Ectodermal cell (in vitro differentiated cells): ENCODE measurements around the gene CROCC2.

Source experiments
- H3K27ac ChIP-seq: 2 replicates; pipeline ENCODE4 v1.7.0; 2013; ENCODE audit warnings: mild to moderate bottlenecking, low read depth, low read length; ENCODE audit not compliant: insufficient read depth, poor library complexity, severe bottlenecking
- H3K27me3 ChIP-seq: 2 replicates; pipeline ENCODE4 v1.7.0; 2013; ENCODE audit warnings: mild to moderate bottlenecking, low read length; ENCODE audit not compliant: insufficient read depth, control insufficient read depth, poor library complexity, severe bottlenecking
- H3K36me3 ChIP-seq: one replicate; pipeline ENCODE4 v1.7.0; 2013; ENCODE audit warnings: low read length; ENCODE audit not compliant: control insufficient read depth, insufficient read depth
- H3K4me1 ChIP-seq: one replicate; pipeline ENCODE4 v1.7.0; 2013; ENCODE audit warnings: low read length; ENCODE audit not compliant: control insufficient read depth, insufficient read depth
- H3K4me3 ChIP-seq: 2 replicates; pipeline ENCODE4 v1.7.0; 2013; ENCODE audit warnings: low read depth, low read length, control low read depth; ENCODE audit not compliant: insufficient read depth
- H3K9me3 ChIP-seq: 2 replicates; pipeline ENCODE4 v1.7.0; 2013; ENCODE audit warnings: mild to moderate bottlenecking, low read length, moderate library complexity; ENCODE audit not compliant: control insufficient read depth
- WGBS, 2 experiments: methylation state at CpG; one replicate each; pipeline ENCODE4 v1.1.7; 2013; ENCODE audit warnings: missing lambda C conversion rate in 2 of 2; 5-methylcytosine and 5-hydroxymethylcytosine counted together

Gene CROCC2

DNA sequence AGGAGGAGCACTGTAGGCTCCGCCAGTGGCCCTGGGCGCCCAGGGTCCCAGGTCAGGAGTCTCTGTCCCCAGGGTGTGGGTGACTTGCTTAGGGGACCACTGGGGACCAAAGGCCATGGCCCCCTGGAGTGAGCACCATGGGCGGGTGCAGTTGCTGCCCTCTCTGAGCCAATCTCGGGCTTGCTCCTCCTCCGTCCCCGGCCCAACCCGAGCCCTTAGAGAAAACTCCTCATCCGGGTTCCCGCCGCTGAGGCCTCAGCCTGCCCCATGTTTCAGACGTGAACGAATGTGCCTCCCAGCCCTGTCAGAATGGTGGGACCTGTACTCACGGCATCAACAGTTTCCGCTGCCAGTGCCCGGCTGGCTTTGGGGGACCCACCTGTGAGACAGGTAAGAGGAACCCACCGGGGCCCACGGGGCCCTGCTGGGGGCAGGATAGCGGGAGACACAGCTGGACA lies 130.9 kb downstream of the CROCC2 start:
- 73 to 75% methylated on average over 18 of the region's 18 CpGs for WGBS, 2 experiments
- no peaks in the 10 kb centered on the region for H3K36me3 ChIP-seq

DNA sequence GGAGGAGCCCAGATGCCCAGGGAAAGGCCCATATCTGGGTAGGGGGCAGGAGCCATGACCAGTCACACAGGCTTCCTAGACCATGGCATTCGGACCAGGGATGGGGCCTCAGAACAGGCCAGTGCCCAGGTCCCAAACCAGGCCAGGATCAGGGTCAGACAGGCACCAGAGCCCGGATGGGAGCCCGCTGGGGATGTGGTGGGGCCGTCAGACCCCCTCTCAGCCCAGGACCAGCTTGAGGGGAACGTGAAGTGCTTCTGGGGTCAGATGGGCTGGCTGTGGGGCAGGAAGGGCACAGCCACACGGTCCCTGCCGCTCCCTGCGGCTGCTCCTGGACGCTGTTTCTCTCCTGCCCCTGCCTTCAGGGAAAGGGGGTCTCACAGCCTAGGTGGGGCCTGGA lies 131.4 kb downstream of the CROCC2 start:
- H3K27ac ChIP-seq: no peak overlapping the region
- peaks cover 34% of the 10 kb centered on the region for H3K27me3 ChIP-seq
- H3K9me3 ChIP-seq: no peaks in the 10 kb centered on the region
- WGBS, 2 experiments: 93% methylated on average over 9 of the region's 9 CpGs
- no peaks in the 10 kb centered on the region for H3K36me3 ChIP-seq
- peaks cover 15% of the 10 kb centered on the region for H3K4me1 ChIP-seq
- no peak overlapping the region for H3K4me3 ChIP-seq

More for the DNA sequence above, 130.9 kb downstream of the CROCC2 start:
- H3K27me3 ChIP-seq: peaks cover 34% of the 10 kb centered on the region
- H3K9me3 ChIP-seq: no peaks in the 10 kb centered on the region
- no peak overlapping the region for H3K27ac ChIP-seq
- no peak overlapping the region for H3K4me3 ChIP-seq
- H3K4me1 ChIP-seq: peaks cover 15% of the 10 kb centered on the region

DNA sequence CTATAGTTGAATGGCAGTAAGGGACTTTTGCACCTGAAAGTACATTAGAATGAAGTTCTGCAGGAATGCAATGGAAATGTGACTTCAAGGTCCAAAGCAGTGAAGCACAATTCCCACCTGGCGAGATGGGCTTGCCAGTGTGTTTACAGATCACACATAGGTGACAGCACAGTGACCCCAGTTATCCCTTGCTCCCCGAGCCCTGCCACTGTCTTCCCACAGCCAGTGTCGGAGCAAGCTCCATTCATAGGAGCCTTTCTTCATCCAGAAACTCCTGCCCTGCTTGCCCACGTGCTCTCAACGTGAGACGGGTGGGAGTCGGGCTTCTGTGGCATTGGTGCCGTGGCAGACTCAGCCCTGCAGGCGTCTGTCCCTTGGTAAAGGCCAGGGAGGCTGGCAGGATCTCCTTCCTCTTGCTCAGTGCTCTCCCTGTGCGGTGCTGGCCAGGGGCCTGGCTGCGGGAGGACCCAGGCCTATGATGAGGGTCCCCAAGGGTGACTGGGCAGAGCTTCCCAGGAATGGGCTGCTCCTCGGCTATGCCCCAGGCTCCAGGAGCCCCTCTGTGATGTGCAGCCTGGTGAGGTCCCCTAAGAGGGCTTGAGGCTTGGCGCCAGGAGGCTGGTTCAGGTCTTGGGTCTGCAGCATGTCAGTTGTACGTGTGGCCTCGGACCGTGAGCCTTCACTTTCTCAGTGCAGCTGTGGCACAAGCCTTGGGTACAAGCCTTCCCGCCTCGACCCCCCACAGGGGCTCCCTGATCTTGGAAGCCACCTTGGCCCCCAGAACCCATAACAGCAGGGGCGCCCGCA lies 132.4 kb downstream of the CROCC2 start:
- H3K9me3 ChIP-seq: no peaks in the 10 kb centered on the region
- peaks cover 34% of the 10 kb centered on the region for H3K27me3 ChIP-seq
- H3K27ac ChIP-seq: no peak overlapping the region
- H3K4me1 ChIP-seq: peaks cover 15% of the 10 kb centered on the region
- H3K36me3 ChIP-seq: no peaks in the 10 kb centered on the region
- H3K4me3 ChIP-seq: no peak overlapping the region
- 90% methylated on average over 20 of the region's 20 CpGs for WGBS, 2 experiments

DNA sequence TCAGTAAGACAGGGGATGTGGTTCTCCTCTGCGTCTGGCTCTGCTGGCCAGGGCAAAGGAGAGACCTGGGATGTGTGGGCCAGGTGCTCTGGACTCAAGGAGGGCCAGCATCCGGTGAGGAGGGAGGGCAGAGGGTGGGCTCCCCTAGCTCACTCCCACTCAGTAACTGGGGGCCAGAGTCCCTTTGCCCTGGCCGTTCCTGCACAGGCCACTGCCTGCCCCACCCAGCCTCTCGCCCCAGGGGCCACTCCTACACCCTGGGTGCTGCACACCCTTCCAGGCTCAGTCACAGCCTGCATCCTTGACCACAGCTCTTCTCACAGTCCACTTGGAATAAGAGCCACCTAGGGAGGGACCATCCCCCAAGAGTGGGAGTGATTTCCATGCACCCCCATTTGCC lies 133.3 kb downstream of the CROCC2 start:
- WGBS, 2 experiments: 92 to 93% methylated on average over 4 of the region's 4 CpGs
- Histone ChIP-seq H3K4me1 (peaks cover 15% of the 10 kb centered on the region), H3K27ac (no peak overlapping the region), H3K36me3 (no peaks in the 10 kb centered on the region), H3K9me3 (no peaks in the 10 kb centered on the region), H3K4me3 (no peak overlapping the region), H3K27me3 (peaks cover 34% of the 10 kb centered on the region)

DNA sequence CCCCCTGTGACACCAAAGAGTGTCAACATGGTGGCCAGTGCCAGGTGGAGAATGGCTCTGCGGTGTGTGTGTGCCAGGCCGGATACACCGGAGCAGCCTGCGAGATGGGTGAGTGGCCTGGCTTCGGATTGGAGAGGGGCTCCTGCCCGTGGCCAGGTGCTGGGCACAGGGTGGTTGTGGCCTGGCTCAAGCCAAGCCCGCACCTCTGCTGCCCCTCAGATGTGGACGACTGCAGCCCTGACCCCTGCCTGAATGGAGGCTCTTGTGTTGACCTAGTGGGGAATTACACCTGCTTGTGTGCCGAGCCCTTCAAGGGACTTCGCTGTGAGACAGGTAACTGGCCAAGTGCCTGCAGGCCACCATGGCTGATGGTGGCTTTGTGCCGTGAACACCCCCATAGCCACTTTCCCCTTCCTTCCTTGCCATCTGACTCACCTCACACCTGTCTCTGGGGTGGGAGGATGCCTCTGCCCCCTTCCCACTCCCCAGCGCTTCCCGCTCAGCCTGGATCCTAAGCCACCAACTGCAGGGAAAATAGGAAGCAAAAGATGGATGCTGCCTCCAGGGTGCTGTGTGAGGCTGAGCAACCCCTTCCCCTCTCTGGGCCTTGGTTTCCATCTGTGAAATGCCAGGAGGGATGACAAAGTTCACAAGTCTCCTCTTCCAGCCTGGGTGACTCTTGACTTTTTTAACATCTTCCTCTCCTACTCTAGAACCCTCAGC lies 134.1 kb downstream of the CROCC2 start:
- 93 to 94% methylated on average over 13 of the region's 13 CpGs for WGBS, 2 experiments
- Histone ChIP-seq H3K36me3 (no peaks in the 10 kb centered on the region), H3K27ac (no peak overlapping the region), H3K27me3 (peaks cover 28% of the 10 kb centered on the region), H3K4me1 (peaks cover 15% of the 10 kb centered on the region), H3K4me3 (no peak overlapping the region), H3K9me3 (no peaks in the 10 kb centered on the region)

DNA sequence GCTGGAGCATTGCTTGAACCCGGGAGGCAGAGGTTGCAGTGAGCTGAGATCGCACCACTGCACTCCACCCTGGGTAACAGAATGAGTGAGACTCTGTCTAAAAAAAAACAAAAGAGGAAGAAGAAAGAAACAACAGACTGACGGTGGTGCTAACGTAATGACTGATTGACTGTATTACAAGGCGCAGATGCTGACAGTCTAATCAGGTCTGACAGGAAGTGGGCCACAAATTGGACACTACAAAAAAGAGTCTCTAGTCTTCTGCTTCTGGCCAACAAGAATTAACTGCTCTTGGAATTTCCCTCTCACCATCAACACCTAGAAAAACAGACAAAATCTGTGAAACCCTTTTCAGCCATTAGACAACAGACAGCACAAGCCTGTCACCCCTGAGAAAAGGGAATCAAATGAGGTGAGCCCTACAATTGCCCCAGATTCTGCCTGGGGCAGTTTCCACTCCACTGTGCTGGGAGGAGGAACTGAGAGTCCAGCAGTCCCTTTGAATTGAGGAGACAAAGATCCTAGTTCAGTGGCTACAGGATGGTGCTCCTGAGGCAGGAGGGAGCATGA lies 135.5 kb downstream of the CROCC2 start:
- peaks cover 10% of the 10 kb centered on the region for H3K4me1 ChIP-seq
- H3K9me3 ChIP-seq: no peaks in the 10 kb centered on the region
- peaks cover 18% of the 10 kb centered on the region for H3K27me3 ChIP-seq
- WGBS, 2 experiments: 82 to 89% methylated on average over 5 of the region's 5 CpGs
- H3K4me3 ChIP-seq: no peak overlapping the region
- H3K27ac ChIP-seq: no peak overlapping the region
- no peaks in the 10 kb centered on the region for H3K36me3 ChIP-seq
